Amniotic stem cell (primary cell): ENCODE results near the gene MNT.

Source experiments
- DNase-seq: peaks from one replicate; lab custom pipeline; 2025; lab: John Stamatoyannopoulos, UW

MNT gene

GRCh38 chr17:2380226-2380922 lies 20.5 kb downstream of the MNT start:
- DNase-seq = no peak

GRCh38 chr17:2379489-2380225 lies 21.2 kb downstream of the MNT start:
- no peak for DNase-seq

- no peak for DNase-seq
These were observed 22.0 kb downstream of the MNT start for GRCh38 chr17:2378905-2379304.

- DNase-seq = no peak
These were observed 23.2 kb downstream of the MNT start for GRCh38 chr17:2377659-2378058.

GRCh38 chr17:2376107-2376506 lies 24.8 kb downstream of the MNT start:
- no peak for DNase-seq

GRCh38 chr17:2375406-2375805 lies 25.5 kb downstream of the MNT start:
- DNase-seq = no peak

- DNase-seq = no peak
These were observed 26.1 kb downstream of the MNT start for GRCh38 chr17:2374549-2375285.

- no peak for DNase-seq
These were observed 27.7 kb downstream of the MNT start for GRCh38 chr17:2373179-2373578.

GRCh38 chr17:2372681-2373080 lies 28.2 kb downstream of the MNT start:
- no peak for DNase-seq

GRCh38 chr17:2372180-2372579 lies 28.7 kb downstream of the MNT start:
- no peak for DNase-seq

GRCh38 chr17:2371183-2372130 lies 29.4 kb downstream of the MNT start:
- no peak for DNase-seq

GRCh38 chr17:2370211-2370589 lies 30.7 kb downstream of the MNT start:
- DNase-seq = no peak

- DNase-seq = no peak
These were observed 31.2 kb downstream of the MNT start for GRCh38 chr17:2369551-2370210.

GRCh38 chr17:2369039-2369438 lies 31.8 kb downstream of the MNT start:
- DNase-seq = no peak

- no peak for DNase-seq
These were observed 32.5 kb downstream of the MNT start for GRCh38 chr17:2368359-2368758.

- no peak for DNase-seq
These were observed 33.9 kb downstream of the MNT start for GRCh38 chr17:2366747-2367494.

GRCh38 chr17:2365132-2365531 lies 35.7 kb downstream of the MNT start:
- no peak for DNase-seq

- no peak for DNase-seq
These were observed 36.1 kb downstream of the MNT start for GRCh38 chr17:2364763-2365116.

- no peak for DNase-seq
These were observed 36.8 kb downstream of the MNT start for GRCh38 chr17:2363851-2364762.

- DNase-seq = no peak
These were observed 37.5 kb downstream of the MNT start for GRCh38 chr17:2363318-2363717.
